ENCODE data around the gene PPP2R5D.
A peak's percentile ranks its signal among the peaks of the same experiment; 100 is the strongest.
"Not testable (repeated sequence)": the region's sequence is repeated elsewhere in the genome, so short reads cannot be mapped to it uniquely, and the experiment has no call there.

The PPP2R5D gene

GRCh38 chr6:42984001-42984923, at the start of gene PPP2R5D:
Gene PPP2R5D (plus strand): TSS chr6:42984570. CDS start chr6:42984678, 108 bp downstream.
- peak; percentile 96 for DNase-seq

GRCh38 chr6:42935322-42935721, 49.0 kb upstream of the PPP2R5D start:
- no peak for DNase-seq

GRCh38 chr6:42936398-42936797, 48.0 kb upstream of the PPP2R5D start:
- DNase-seq = no peak

- no peak for DNase-seq
These were observed 46.6 kb upstream of the PPP2R5D start for GRCh38 chr6:42937548-42938427.

GRCh38 chr6:42938428-42938796, 46.0 kb upstream of the PPP2R5D start:
- no peak for DNase-seq

GRCh38 chr6:42938987-42939809, 45.2 kb upstream of the PPP2R5D start:
- no peak for DNase-seq

- no peak for DNase-seq
These were observed 44.6 kb upstream of the PPP2R5D start for GRCh38 chr6:42939810-42940167.

- DNase-seq = no peak
These were observed 43.8 kb upstream of the PPP2R5D start for GRCh38 chr6:42940493-42941045.

GRCh38 chr6:42941356-42941755, 43.0 kb upstream of the PPP2R5D start:
- not testable (repeated sequence) for DNase-seq

GRCh38 chr6:42942444-42942843, 41.9 kb upstream of the PPP2R5D start:
- DNase-seq = no peak

GRCh38 chr6:42947950-42948349, 36.4 kb upstream of the PPP2R5D start:
- DNase-seq = no peak

GRCh38 chr6:42952389-42952788, 32.0 kb upstream of the PPP2R5D start:
- DNase-seq = no peak

GRCh38 chr6:42954405-42954804, 30.0 kb upstream of the PPP2R5D start:
- DNase-seq = not testable (repeated sequence)

GRCh38 chr6:42958125-42958524, 26.2 kb upstream of the PPP2R5D start:
- no peak for DNase-seq

- DNase-seq = no peak
These were observed 24.5 kb upstream of the PPP2R5D start for GRCh38 chr6:42959917-42960242.

- peak; percentile 31 for DNase-seq
These were observed 23.9 kb upstream of the PPP2R5D start, which contains the start of gene GNMT for GRCh38 chr6:42960243-42961019. Gene GNMT (plus strand): TSS chr6:42960754. CDS start chr6:42960768, 14 bp downstream.

GRCh38 chr6:42961020-42961470, 23.3 kb upstream of the PPP2R5D start:
- DNase-seq = no peak

GRCh38 chr6:42962096-42962495, 22.3 kb upstream of the PPP2R5D start:
- DNase-seq = no peak

- no peak for DNase-seq
These were observed 21.7 kb upstream of the PPP2R5D start for GRCh38 chr6:42962502-42963178.

GRCh38 chr6:42963179-42963854, 21.1 kb upstream of the PPP2R5D start:
- no peak for DNase-seq
